SU-DHL-6 (cell line): Measurements from ENCODE around the gene AMPD3.

Experiments used
- CTCF ChIP-seq: fragments of 200-600 bp; sonication (generic); IDR thresholded peaks from one replicate; pipeline ENCODE4 v1.5.1; 2017; ENCODE audit warnings: antibody characterized with exemption, mild to moderate bottlenecking, low read length, moderate library complexity; ENCODE audit not compliant: insufficient read depth, poor library complexity, severe bottlenecking
- EZH2phosphoT487 ChIP-seq: fragments of 200-600 bp; sonication (generic), shearing (Covaris generic); conservative IDR thresholded peaks from 2 replicates; pipeline ENCODE4 v1.6.1; 2018; ENCODE audit warnings: mild to moderate bottlenecking, antibody characterized with exemption, low read length, moderate library complexity, mixed read lengths

DNA sequence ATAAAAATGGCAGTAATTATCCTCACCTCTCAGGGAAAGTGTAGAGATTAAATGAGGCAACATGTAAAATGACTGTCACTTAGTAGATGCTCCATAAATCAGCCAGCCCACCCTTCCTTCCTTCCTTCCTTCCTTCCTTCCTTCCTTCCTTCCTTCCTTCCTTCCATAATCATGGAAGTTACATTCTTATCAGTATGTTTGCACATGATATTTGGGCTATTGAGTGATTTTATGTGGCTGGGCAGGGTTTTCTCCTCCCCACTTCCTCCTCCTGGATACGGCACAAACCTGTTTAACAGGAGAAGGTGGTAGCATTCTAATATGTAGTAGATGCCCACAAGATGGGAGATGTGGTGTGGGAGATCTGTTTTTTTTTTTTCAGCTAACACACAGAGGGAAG lies 101.5 kb downstream of the AMPD3 start:
- TF ChIP-seq CTCF: no peak
- TF ChIP-seq EZH2phosphoT487: no peak
